ENCODE data around the gene EHD1.

DNA sequence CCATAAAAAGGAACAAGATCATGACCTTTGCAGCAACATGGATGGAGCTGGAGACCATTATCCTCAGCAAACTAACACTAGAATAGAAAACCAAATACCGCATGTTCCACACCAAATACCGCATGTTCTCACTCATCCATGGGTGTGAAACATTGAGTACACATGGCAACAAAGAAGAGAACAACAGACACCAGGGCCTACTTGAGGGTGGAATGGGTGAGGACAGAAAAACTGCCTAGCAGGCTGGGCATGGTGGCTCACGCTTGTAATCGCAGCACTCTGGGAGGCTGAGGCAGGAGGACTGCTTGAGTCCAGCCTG lies 12.3 kb downstream of the EHD1 start:
- TF ChIP-seq, protein P1, sequence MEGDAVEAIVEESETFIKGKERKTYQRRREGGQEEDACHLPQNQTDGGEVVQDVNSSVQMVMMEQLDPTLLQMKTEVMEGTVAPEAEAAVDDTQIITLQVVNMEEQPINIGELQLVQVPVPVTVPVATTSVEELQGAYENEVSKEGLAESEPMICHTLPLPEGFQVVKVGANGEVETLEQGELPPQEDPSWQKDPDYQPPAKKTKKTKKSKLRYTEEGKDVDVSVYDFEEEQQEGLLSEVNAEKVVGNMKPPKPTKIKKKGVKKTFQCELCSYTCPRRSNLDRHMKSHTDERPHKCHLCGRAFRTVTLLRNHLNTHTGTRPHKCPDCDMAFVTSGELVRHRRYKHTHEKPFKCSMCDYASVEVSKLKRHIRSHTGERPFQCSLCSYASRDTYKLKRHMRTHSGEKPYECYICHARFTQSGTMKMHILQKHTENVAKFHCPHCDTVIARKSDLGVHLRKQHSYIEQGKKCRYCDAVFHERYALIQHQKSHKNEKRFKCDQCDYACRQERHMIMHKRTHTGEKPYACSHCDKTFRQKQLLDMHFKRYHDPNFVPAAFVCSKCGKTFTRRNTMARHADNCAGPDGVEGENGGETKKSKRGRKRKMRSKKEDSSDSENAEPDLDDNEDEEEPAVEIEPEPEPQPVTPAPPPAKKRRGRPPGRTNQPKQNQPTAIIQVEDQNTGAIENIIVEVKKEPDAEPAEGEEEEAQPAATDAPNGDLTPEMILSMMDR (IDR thresholded peaks at IDR 0.05; ENCODE audit: low read depth, low read length, poor library complexity, severe bottlenecking): no peak
- no peak for TF ChIP-seq EZH2phosphoT487 (IDR thresholded peaks at IDR 0.05; ENCODE audit: borderline replicate concordance, low read length)
